HG03565 (cell line): ENCODE results near the gene LYPD8.
A peak's percentile ranks its signal among the peaks of the same experiment; 100 is the strongest.
"Not testable (repeated sequence)": the region's sequence is repeated elsewhere in the genome, so short reads cannot be mapped to it uniquely, and the experiment has no call there.

Experiments
- ATAC-seq: cut with Tn5 transposase; IDR thresholded peaks from one replicate; pipeline ENCODE4 v1.9.1; 2021; ENCODE audit warnings: mild to moderate bottlenecking, moderate library complexity; ENCODE audit not compliant: unreplicated experiment

LYPD8 gene, protein sequence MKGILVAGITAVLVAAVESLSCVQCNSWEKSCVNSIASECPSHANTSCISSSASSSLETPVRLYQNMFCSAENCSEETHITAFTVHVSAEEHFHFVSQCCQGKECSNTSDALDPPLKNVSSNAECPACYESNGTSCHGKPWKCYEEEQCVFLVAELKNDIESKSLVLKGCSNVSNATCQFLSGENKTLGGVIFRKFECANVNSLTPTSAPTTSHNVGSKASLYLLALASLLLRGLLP

GRCh38 chr1:248755517-248755916 lies at the start of gene LYPD8:
Gene LYPD8, minus strand, starts transcription at chr1:248755759. Its CDS starts 4,678 bp downstream, at chr1:248751081.
- no peak for ATAC-seq

DNA sequence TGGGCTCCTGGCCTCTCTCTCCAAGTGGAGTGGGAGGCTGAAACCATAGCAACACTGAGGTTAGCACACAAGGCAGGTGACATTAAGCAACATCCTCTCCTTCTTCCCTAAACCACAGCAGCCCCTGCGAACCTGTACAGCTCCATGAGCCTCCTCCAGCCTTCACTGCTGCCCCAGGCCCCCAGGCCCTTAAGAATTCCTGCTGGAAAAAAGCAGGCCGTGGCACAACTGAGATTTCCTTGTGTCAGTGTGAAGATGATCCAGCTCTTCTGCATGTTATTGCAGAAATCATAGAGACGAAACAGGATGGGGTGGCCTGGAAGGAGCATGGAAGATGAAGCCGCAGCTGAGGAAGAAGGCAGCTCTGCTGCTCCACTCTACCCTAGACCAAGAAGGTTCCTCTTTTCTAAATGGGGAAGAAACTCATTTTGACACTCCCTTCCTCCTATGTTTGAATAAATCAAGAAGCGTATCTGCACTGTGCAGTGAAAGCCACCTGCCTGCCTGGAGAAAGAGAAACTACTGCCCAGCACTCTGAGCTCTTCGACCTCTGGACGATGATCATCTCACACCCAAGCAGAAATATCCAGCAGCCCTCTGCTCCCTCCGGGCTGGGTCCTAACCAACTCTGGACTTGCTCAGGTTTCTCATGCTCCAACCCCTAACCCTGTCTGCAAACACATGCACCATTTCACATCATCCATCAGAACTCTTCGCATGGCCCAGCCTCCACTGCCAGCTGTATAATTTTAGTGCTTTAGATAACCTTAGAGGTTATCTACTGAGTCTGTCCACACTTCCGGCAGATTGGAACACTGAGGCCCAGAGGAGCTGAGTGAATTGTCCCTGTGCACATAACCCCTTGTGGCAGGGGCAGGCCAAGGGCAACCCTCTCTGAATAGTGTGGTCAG lies 49.5 kb upstream of the LYPD8 start:
- ATAC-seq, result peak; percentile 92

DNA sequence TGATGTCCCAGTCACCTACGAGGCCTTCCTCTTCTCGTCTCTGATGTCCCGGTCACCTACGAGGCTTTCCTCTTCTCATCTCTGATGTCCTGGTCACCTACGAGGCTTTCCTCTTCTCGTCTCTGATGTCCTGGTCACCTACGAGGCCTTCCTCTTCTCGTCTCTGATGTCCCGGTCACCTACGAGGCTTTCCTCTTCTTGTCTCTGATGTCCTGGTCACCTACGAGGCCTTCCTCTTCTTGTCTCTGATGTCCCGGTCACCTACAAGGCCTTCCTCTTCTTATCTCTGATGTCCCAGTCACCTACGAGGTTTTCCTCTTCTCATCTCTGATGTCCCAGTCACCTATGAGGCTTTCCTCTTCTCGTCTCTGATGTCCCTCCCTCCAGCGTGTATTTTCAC lies 47.9 kb upstream of the LYPD8 start:
- ATAC-seq, result not testable (repeated sequence)

- ATAC-seq, result no peak
Observed at GRCh38 chr1:248802454-248802853, 46.9 kb upstream of the LYPD8 start.

DNA sequence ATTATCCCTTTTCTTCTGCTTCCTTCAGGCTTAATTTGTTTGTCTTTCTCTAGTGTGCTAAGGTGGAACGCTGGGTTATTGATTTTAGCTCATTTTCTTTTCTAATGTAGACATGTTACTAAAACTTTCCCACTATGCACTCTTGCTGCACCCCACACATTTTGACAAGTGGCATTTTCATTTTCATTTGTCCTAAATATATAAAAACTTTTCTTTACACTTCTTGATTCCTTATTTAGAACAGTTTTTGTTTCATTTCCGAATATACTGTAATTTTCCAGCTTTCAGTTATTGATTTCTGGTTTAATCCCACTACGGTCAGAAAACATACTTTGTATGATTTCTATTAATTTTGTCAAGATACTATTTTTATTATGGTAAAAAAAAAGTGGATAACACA lies 44.9 kb upstream of the LYPD8 start:
- no peak for ATAC-seq

DNA sequence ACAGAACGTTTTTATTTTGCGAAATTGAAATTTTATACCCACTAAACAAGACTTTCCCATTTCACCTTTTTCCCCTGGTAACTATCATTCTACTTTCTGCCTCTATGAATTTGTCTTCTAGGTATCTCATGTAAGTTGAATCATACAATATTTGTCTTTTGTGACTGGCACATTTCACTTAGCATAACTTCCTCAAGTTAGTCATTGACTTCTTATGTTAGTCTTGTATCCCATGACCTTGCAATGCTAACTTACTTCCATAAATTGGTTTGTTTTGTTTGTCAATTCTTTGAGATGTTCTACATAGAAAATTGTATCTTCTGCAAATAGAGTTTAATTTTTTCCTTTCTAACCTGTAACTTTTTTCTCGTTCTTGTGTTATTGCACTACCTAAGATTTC lies 43.2 kb upstream of the LYPD8 start:
- ATAC-seq, result no peak

- ATAC-seq, result not testable (repeated sequence)
Observed at GRCh38 chr1:248794663-248795062, 39.1 kb upstream of the LYPD8 start.

DNA sequence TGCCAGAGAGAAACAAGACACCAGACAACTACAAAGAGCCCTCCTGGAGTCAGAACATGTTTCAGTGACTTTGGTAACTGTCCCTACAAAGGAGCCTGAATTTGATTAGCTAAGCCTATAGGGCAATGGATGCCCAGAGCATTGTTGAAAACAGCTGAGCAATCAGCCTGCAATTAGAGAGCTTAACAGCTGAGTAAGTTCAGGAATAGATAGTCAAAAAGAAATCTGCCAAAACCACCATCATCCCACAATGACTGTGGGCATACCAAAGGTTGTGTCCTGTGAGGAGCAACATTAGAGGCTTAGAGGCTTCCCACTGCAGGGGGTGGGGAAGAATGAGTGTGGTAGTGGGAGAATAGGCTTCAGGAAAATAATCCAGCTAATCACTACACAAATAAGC lies 38.0 kb upstream of the LYPD8 start:
- peak; percentile 93 for ATAC-seq

GRCh38 chr1:248792342-248792741 lies 36.8 kb upstream of the LYPD8 start:
- ATAC-seq, result peak; percentile 25

GRCh38 chr1:248791010-248791409 lies 35.5 kb upstream of the LYPD8 start:
- ATAC-seq, result no peak

GRCh38 chr1:248790456-248790855 lies 34.9 kb upstream of the LYPD8 start:
- ATAC-seq, result no peak

GRCh38 chr1:248789337-248789736 lies 33.8 kb upstream of the LYPD8 start:
- ATAC-seq, result not testable (repeated sequence)

DNA sequence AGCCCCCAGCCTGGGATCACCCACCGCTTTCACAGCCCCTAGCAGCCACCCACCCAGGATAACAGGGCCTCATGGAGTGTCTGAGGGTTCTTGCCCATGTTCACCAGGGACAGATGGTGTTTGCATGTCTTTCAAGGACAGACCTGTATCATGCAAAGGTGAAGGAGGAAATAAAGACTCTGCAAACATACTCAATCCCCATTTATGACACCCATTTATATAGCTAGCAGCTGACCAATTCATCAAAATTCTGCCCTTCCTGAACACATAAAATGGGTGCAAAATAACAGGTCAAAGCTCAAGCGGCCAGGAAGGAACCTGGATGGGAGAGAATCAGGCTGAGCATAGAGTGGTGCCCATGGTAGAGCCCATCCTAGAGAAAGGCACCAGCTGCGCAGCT lies 32.8 kb upstream of the LYPD8 start:
- ATAC-seq, result no peak

GRCh38 chr1:248787430-248787829 lies 31.9 kb upstream of the LYPD8 start:
- ATAC-seq, result no peak

GRCh38 chr1:248786156-248786555 lies 30.6 kb upstream of the LYPD8 start:
- ATAC-seq, result peak; percentile 68

DNA sequence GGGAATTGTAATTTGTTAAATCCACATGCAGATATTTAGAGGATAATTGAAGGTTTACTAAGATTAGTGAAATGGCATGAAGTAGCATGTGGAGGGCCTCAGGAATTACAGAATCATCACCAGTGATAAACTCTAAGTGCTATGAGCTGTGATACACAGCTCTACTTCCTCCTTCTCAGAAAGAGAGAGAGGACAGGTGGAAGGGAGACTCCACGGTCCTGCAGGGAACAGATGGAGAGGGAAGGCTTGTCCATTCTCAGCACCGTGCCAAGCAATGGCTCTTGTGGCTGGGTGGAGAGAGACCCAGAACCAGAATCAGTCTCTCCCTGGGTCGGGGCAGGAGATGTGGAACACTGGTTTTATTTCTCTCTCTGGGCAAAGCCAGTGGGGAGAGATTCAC lies 27.8 kb upstream of the LYPD8 start:
- ATAC-seq, result no peak

DNA sequence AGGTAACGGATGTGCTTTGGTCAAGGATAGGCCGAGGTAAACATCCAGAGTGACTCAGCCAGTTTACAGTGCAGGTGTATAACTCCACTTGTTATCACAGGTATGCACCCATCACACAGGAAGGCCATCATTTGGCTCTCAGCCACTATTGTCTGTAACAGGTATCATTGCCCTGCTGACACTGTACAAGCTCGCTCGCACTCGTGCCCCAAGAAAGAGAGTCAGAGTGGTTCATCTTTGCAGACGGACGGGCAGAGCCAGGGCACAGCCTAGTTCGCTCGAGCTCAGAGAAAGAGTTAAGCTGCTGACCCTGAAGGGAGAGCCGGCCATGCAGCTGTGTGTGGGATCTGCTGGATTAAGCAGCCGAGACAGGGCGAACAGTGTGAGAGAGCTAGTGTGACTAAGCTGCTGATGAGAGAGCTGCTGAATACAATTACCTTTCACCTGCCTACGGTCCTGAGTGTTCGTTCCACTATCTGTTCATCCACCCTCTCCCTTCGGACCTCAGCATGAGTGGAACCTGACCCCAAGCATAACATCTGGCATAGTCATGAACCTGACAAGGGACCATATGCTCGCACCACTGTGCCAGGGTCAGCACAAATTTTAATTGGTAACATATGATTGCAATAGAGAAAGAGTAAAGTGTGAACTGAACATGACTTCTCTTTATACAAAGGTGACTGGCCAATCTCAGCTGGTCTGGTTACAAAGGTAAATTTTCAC lies 27.0 kb upstream of the LYPD8 start:
- no peak for ATAC-seq

GRCh38 chr1:248779350-248779749 lies 23.8 kb upstream of the LYPD8 start:
- no peak for ATAC-seq

GRCh38 chr1:248778906-248779305 lies 23.3 kb upstream of the LYPD8 start:
- ATAC-seq, result no peak

- ATAC-seq, result no peak
Observed at GRCh38 chr1:248776991-248777390, 21.4 kb upstream of the LYPD8 start.

DNA sequence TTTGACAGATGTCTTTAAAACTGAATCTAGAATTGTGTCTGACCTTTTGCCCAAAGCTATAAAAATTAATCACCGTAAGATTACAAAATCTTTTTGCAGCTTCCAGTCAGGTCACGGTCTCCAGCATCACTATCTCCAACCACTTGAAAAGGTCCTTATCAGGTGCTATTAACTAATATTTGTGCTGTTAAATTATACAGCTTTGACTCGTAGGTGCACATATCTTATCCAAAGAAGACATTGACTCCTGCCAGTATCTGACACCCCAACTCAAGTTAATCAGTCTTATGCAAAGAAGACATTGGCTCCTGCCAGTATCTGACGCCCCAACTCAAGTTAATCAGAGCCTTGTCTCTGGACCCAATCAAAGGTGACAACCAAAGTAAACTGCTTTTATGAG lies 19.9 kb upstream of the LYPD8 start:
- no peak for ATAC-seq

GRCh38 chr1:248759644-248760043 lies 4.1 kb upstream of the LYPD8 start:
- ATAC-seq, result no peak
